ENCODE measurements around the gene KCNIP4. TPM values are rescaled to one million over a fixed set of nuclear protein-coding genes. Genes with fewer than 3 reads are reported as not detected.
"Not testable (repeated sequence)": the region's sequence is repeated elsewhere in the genome, so short reads cannot be mapped to it uniquely, and the experiment has no call there.

KCNIP4 gene
- total RNA-seq, 1 experiment from 2014 or later, result not detected

- ChIA-PET CTCF (no interaction called here), POLR2A (ENCODE audit: unreplicated experiment) (no interaction called here)
- no peaks in the 10 kb centered on the region for H3K79me2 ChIP-seq (ENCODE audit: low read depth)
- H3K9me3 ChIP-seq (ENCODE audit: insufficient read depth, low read depth), result no peaks in the 10 kb centered on the region
- no peak overlapping the region for H2AFZ ChIP-seq
- no TSS peak for BruUV-seq (replicated peaks)
- H3K4me2 ChIP-seq, result no peak overlapping the region
- H3K4me3 ChIP-seq, result no peak overlapping the region
- no peak for DNase-seq
- no peaks in the 10 kb centered on the region for H3K27me3 ChIP-seq (ENCODE audit: insufficient read depth, low read depth)
- H3F3A ChIP-seq (ENCODE audit: insufficient read depth, low read depth), result no peaks in the 10 kb centered on the region
- H3K27ac ChIP-seq, result no peak overlapping the region
- TF ChIP-seq EZH2 (IDR thresholded peaks at IDR 0.05; ENCODE audit: low read depth) (no peak), CTCF (conservative IDR thresholded peaks at IDR 0.05) (no peak)
- intact Hi-C loops (cut with micrococcal nuclease; ENCODE audit: unreplicated experiment), result no loop called here
- no peaks in the 10 kb centered on the region for H4K20me1 ChIP-seq (ENCODE audit: insufficient read depth)
- H3K9me2 ChIP-seq (ENCODE audit: insufficient read depth), result no peaks in the 10 kb centered on the region
- no peaks in the 10 kb centered on the region for H3K4me1 ChIP-seq (replicated peaks; ENCODE audit: insufficient read depth)
- no peaks in the 10 kb centered on the region for H3K36me3 ChIP-seq (ENCODE audit: low read depth)
These were observed 581.7 kb downstream of the KCNIP4 start for GRCh38 chr4:21366840-21367239.

GRCh38 chr4:21366312-21366711 lies 582.3 kb downstream of the KCNIP4 start:
- Histone ChIP-seq H3K4me1 (replicated peaks; ENCODE audit: insufficient read depth) (no peaks in the 10 kb centered on the region), H3K4me2 (no peak overlapping the region), H3K4me3 (no peak overlapping the region), H3K79me2 (ENCODE audit: low read depth) (no peaks in the 10 kb centered on the region), H3K9me2 (ENCODE audit: insufficient read depth) (no peaks in the 10 kb centered on the region), H4K20me1 (ENCODE audit: insufficient read depth) (no peaks in the 10 kb centered on the region), H3F3A (ENCODE audit: insufficient read depth, low read depth) (no peaks in the 10 kb centered on the region), H2AFZ (no peak overlapping the region), H3K36me3 (ENCODE audit: low read depth) (no peaks in the 10 kb centered on the region), H3K27me3 (ENCODE audit: insufficient read depth, low read depth) (no peaks in the 10 kb centered on the region), H3K9me3 (ENCODE audit: insufficient read depth, low read depth) (no peaks in the 10 kb centered on the region), H3K27ac (no peak overlapping the region)
- intact Hi-C loops (cut with micrococcal nuclease; ENCODE audit: unreplicated experiment), result no loop called here
- CTCF ChIA-PET, result no interaction called here
- POLR2A ChIA-PET (ENCODE audit: unreplicated experiment), result no interaction called here
- no peak for DNase-seq
- BruUV-seq (replicated peaks), result no TSS peak
- TF ChIP-seq EZH2 (IDR thresholded peaks at IDR 0.05; ENCODE audit: low read depth) (no peak), CTCF (conservative IDR thresholded peaks at IDR 0.05) (no peak)

GRCh38 chr4:21363701-21364100 lies 584.9 kb downstream of the KCNIP4 start:
- H3F3A ChIP-seq (ENCODE audit: insufficient read depth, low read depth), result no peaks in the 10 kb centered on the region
- H3K36me3 ChIP-seq (ENCODE audit: low read depth), result no peaks in the 10 kb centered on the region
- H2AFZ ChIP-seq, result no peak overlapping the region
- no peak overlapping the region for H3K27ac ChIP-seq
- no peak overlapping the region for H3K4me2 ChIP-seq
- CTCF ChIA-PET, result no interaction called here
- no peaks in the 10 kb centered on the region for H3K9me3 ChIP-seq (ENCODE audit: insufficient read depth, low read depth)
- POLR2A ChIA-PET (ENCODE audit: unreplicated experiment), result no interaction called here
- no peaks in the 10 kb centered on the region for H3K9me2 ChIP-seq (ENCODE audit: insufficient read depth)
- intact Hi-C loops (cut with micrococcal nuclease; ENCODE audit: unreplicated experiment), result no loop called here
- no peaks in the 10 kb centered on the region for H3K4me1 ChIP-seq (replicated peaks; ENCODE audit: insufficient read depth)
- TF ChIP-seq EZH2 (IDR thresholded peaks at IDR 0.05; ENCODE audit: low read depth) (no peak), CTCF (conservative IDR thresholded peaks at IDR 0.05) (no peak)
- no peak for DNase-seq
- no peak overlapping the region for H3K4me3 ChIP-seq
- H3K27me3 ChIP-seq (ENCODE audit: insufficient read depth, low read depth), result no peaks in the 10 kb centered on the region
- no TSS peak for BruUV-seq (replicated peaks)
- H4K20me1 ChIP-seq (ENCODE audit: insufficient read depth), result no peaks in the 10 kb centered on the region
- no peaks in the 10 kb centered on the region for H3K79me2 ChIP-seq (ENCODE audit: low read depth)

GRCh38 chr4:21352354-21352753 lies 596.2 kb downstream of the KCNIP4 start:
- H3K27me3 ChIP-seq (ENCODE audit: insufficient read depth, low read depth); intact Hi-C loops (cut with micrococcal nuclease; ENCODE audit: unreplicated experiment); H3K27ac ChIP-seq; H4K20me1 ChIP-seq (ENCODE audit: insufficient read depth); H3K4me2 ChIP-seq; H3K4me3 ChIP-seq; H3K79me2 ChIP-seq (ENCODE audit: low read depth); BruUV-seq (replicated peaks); H3K36me3 ChIP-seq (ENCODE audit: low read depth); H2AFZ ChIP-seq; H3K4me1 ChIP-seq (replicated peaks; ENCODE audit: insufficient read depth); H3K9me2 ChIP-seq (ENCODE audit: insufficient read depth); H3F3A ChIP-seq (ENCODE audit: insufficient read depth, low read depth); DNase-seq; H3K9me3 ChIP-seq (ENCODE audit: insufficient read depth, low read depth); POLR2A ChIA-PET (ENCODE audit: unreplicated experiment); CTCF ChIA-PET: not testable (repeated sequence)
